Activated CD8-positive, alpha-beta memory T cell treated with anti-CD3 and anti-CD28 coated beads for 48 hours (primary cell): ENCODE data around the gene KRT24.

ENCODE experiments used
- DNase-seq, 3 experiments: peaks; one replicate each; pipeline ENCODE4 v3.0.0-alpha.2; 2020; ENCODE audit warnings: low read depth in 2 of 3, low spot score in 2 of 3

KRT24 gene

GRCh38 chr17:40695874-40696472, 7.6 kb downstream of the KRT24 start:
- no peak for DNase-seq

GRCh38 chr17:40694584-40694983, 9.0 kb downstream of the KRT24 start:
- no peak for DNase-seq

GRCh38 chr17:40687106-40687505, 16.4 kb downstream of the KRT24 start:
- no peak for DNase-seq

DNA sequence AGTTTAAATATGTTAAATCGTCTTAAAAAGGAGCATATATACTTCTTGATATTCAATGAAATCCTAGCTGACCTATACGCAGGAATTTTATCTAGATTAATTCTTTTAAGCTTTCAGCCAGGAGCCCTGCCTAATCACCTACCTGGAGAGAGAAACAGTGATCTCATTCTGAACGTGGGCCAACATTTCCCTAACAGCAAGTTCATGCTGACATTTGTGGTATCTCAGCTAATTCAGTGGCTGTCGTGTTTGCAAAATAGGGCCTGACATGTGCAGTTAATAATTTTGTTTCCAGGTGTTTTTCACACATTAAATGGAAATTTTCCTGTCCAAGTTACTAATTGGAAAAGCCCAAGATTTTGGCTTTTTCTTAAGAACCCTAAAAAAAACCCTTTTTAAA, 17.4 kb downstream of the KRT24 start:
- no peak for DNase-seq

GRCh38 chr17:40680998-40681397, 22.6 kb downstream of the KRT24 start:
- DNase-seq = no peak

GRCh38 chr17:40679523-40679907, 24.0 kb downstream of the KRT24 start:
- DNase-seq = no peak

GRCh38 chr17:40678902-40679522, 24.5 kb downstream of the KRT24 start:
- DNase-seq = no peak

DNA sequence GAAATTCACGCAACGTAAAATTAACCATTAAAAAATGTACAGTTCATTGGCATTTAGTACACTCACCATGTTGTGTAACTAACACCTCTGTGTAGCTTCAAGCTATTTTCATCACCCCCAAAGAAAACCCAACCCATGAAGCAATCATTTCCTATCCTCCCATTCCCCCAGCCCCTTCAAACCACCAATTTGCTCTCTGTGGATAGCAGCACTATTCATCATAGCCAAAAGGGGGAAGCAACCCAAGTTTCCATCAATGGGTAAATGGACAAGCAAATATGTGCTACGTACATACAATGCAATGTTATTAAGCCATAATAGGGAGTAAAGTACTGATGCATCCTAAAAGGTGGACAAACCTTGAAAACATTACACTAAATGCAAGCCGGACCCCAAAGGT, 27.6 kb downstream of the KRT24 start:
- no peak for DNase-seq

- DNase-seq = no peak
Observed at GRCh38 chr17:40672654-40673053, 30.9 kb downstream of the KRT24 start.

DNA sequence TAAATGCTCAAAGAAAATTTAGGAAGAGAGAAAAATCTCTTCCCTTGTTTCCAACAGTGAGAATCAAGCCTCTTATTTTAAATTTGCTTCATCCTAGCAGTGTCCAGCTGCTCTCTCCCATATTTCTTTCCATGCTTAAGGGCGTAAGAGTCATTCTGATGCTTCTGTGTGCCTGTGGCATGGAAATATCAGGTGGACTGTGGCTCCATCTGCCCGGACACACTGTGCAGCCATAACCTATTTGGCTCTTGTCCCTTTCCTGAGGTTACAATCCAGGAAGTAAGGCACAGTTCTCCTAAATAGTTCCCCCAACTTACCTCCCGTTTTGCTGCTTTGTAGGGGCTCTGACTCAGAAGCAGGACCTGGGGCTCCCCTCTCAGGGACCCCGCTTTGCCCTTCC, 32.3 kb downstream of the KRT24 start:
- DNase-seq = no peak

DNA sequence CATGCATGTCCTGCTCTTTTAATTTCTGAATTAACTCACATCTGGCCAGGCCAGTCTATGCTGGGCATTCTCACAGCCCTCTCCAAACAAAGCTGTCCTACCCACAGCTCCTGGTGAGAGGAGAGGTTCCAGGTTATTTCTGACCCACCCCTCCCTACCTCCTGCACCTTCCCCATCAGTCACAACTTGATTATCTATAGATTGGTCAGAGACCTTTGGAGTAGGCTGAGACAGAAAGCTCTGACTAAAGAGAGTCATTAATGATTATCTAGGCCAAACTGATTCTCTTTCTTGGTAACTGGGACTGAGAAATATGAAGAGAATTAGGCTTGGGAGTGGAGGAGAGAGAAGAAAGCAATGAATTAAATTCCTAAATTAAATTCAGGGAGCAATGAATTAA, 37.2 kb downstream of the KRT24 start:
- DNase-seq = no peak

GRCh38 chr17:40664582-40665333, 38.8 kb downstream of the KRT24 start, which contains the start of gene KRT222:
KRT222 (minus strand) TSS chr17:40665177; CDS start chr17:40665099, 78 bp downstream.
- DNase-seq = no peak

DNA sequence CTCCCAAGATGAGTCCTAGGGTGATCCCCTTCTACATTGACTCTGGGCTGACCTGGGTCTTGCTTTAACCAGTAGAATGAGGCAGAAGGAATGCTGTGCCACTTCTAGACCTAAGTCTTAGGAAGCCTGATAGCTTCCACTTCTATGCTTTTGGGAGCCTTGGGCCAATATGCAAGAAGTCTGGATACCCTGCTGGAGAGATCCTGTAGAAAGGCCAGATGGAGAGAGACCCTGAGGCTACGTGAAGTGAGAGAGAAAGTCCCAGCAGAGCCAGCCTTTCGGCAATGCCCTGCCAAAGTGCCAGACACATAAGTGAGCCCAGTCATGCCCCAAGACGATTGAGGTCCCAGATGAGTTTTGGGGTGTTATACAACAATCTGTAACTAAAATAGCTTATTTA, 40.3 kb downstream of the KRT24 start:
- no peak for DNase-seq

DNA sequence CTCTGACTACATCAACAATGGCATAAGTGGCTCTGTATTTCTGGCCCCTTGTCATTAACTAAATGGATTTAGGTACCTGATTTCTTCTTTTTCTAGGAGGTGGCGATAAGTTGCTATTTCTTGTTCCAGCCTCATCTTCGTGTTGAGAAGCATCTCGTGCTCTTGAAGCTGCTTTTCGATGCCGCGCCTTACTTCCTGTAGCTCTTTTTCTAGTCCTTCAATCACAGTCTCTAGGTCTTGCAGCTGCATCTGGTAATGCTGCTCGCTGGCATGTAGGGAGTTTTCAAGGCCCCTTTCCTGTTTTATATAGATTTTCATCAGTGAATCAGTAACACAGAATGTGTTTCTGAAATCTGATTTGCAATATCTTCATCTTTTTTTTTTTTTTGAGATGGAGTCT, 43.6 kb downstream of the KRT24 start:
- no peak for DNase-seq

DNA sequence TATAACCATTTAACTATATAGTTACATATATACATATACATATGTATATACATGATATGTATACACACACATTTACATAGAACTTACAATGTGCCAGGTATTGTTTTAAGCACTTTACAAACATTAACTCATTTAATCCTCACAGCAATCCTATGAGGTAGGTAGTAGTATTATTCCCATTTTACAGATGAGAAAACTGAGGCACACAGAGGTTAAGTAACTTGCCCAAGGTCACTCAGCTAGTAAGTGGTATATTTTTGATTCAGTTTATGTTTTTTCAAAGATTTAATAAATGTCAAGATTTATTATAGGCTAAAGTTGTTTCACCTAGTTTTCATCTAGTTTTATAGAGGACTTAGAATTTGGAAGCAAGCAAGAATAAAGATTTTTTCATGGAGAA, 45.2 kb downstream of the KRT24 start:
- no peak for DNase-seq

DNA sequence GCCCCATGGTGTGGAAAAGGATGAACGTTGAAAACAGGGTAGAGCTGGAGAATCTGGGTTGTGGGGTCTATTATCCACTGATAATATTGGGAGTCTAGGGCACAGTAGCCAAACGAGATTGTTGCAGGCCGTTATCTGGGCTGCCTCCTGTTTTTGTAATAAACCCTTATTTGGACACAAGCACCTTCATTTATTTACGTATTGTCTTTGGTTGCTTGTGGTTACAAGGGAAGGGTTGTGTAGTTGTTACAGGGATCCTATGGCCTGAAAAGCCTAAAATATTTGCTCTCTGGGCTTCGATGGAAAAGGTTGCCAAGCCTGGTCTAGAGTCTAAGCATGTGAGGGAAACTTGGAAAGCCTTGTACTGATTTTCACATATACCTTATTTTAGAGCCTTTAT, 51.6 kb downstream of the KRT24 start:
- no peak for DNase-seq

DNA sequence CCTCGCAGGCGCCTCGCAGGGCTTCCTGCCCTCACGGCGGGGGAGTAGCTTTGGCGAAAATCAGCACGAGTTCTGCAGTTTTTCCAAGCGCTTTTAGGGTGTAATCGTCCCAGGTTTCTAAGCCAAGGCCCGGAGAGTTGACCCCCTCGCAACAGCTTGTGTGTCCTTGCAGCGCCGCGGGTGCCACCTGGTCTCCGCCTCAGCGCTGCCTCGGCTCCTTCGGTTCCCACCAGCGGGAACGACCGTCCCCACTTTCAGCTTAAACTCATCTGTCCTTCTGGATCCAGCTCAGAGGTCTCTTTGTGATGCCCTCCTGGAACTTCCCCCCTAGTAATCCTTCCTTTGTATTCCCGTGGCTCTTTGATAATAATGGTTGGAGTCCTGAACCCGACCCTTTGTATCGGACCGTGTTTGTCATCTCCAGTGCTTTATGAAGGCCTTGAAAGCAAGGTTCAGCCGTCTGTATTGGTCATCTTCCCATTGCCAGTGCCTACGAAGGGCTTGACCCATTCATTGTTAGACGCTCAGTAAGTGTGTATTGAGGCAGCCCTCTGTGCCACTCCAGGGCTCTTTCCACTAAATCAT, 55.1 kb downstream of the KRT24 start:
- no peak for DNase-seq
